ENCODE data around the gene RXRB. TPM values are rescaled to one million over a fixed set of nuclear protein-coding genes. Genes with fewer than 3 reads are reported as not detected.
A peak's percentile ranks its signal among the peaks of the same experiment; 100 is the strongest.

The RXRB gene
- total and polyA plus RNA-seq, 2 of the 13 experiments (the other 11 are each of a cell fraction or from before 2014, with no cell fraction given): 26.7 to 55.7 TPM

DNA sequence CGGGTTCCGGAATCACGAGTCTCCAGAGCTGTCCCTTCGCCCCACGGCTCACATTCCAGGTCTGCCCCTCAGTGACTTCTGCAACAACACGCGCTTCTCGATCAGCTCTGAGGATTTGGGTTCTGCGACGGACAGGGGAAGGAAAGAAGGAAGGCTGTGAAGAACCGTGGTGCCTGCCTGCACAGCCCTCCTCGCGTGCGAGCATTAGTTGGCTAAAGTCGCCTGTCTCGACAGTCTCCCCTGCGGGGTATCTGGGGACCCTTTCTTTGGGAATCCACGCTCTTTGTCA is 48.1 kb upstream of the RXRB start (continued):
- TF ChIP-seq PAX8 (CRISPR knock-in tag; IDR thresholded peaks at IDR 0.05; ENCODE audit: borderline replicate concordance) (0 out of 2 replicates have a peak, but pooled peaks have one; percentile 72), NFYB (CRISPR knock-in tag; IDR thresholded peaks at IDR 0.05) (no peak), ZNF619 (CRISPR knock-in tag; IDR thresholded peaks at IDR 0.05) (peak; percentile 26; the same call in 1 of the 2 replicates), ZNF34 (CRISPR knock-in tag; IDR thresholded peaks at IDR 0.05; ENCODE audit: borderline replicate concordance) (0 out of 2 replicates have a peak, but pooled peaks have one; percentile 84), ZNF326 (CRISPR knock-in tag; IDR thresholded peaks at IDR 0.05; ENCODE audit: borderline replicate concordance) (no peak), BORCS8-MEF2B (CRISPR knock-in tag; IDR thresholded peaks at IDR 0.05) (no peak), ARNTL (CRISPR knock-in tag; IDR thresholded peaks at IDR 0.05) (0 out of 2 replicates have a peak, but pooled peaks have one; percentile 34), ZNF205 (CRISPR knock-in tag; IDR thresholded peaks at IDR 0.05) (no peak), SNRNP70 (IDR thresholded peaks at IDR 0.05; ENCODE audit: low read depth, low read length) (no peak), ZFP82 (CRISPR knock-in tag; IDR thresholded peaks at IDR 0.05; ENCODE audit: borderline replicate concordance) (peak; percentile 58; the same call in 1 of the 2 replicates), ZNF878 (CRISPR knock-in tag; IDR thresholded peaks at IDR 0.05) (no peak), ZNF660 (CRISPR knock-in tag; IDR thresholded peaks at IDR 0.05; ENCODE audit: borderline replicate concordance, low read depth) (no peak), ZNF577 (CRISPR knock-in tag; IDR thresholded peaks at IDR 0.05; ENCODE audit: borderline replicate concordance, low read depth) (no peak), RFX1 (IDR thresholded peaks at IDR 0.05) (no peak), ZNF260 (CRISPR knock-in tag; IDR thresholded peaks at IDR 0.05; ENCODE audit: borderline replicate concordance, low read depth) (peak; percentile 69; the same call in 1 of the 2 replicates), ZNF121 (CRISPR knock-in tag; IDR thresholded peaks at IDR 0.05) (no peak), ZNF572 (CRISPR knock-in tag; IDR thresholded peaks at IDR 0.05) (no peak; the same call in 1 of the 2 replicates), SMAD1 (CRISPR knock-in tag; IDR thresholded peaks at IDR 0.05; ENCODE audit: borderline replicate concordance, low read depth) (no peak)
- TF ChIP-seq, protein P1, sequence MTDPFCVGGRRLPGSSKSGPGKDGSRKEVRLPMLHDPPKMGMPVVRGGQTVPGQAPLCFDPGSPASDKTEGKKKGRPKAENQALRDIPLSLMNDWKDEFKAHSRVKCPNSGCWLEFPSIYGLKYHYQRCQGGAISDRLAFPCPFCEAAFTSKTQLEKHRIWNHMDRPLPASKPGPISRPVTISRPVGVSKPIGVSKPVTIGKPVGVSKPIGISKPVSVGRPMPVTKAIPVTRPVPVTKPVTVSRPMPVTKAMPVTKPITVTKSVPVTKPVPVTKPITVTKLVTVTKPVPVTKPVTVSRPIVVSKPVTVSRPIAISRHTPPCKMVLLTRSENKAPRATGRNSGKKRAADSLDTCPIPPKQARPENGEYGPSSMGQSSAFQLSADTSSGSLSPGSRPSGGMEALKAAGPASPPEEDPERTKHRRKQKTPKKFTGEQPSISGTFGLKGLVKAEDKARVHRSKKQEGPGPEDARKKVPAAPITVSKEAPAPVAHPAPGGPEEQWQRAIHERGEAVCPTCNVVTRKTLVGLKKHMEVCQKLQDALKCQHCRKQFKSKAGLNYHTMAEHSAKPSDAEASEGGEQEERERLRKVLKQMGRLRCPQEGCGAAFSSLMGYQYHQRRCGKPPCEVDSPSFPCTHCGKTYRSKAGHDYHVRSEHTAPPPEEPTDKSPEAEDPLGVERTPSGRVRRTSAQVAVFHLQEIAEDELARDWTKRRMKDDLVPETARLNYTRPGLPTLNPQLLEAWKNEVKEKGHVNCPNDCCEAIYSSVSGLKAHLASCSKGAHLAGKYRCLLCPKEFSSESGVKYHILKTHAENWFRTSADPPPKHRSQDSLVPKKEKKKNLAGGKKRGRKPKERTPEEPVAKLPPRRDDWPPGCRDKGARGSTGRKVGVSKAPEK (CRISPR knock-in tag; IDR thresholded peaks at IDR 0.05; ENCODE audit: borderline replicate concordance): peak; percentile 74; the same call in 1 of the 2 replicates
- TF ChIP-seq, protein P2, sequence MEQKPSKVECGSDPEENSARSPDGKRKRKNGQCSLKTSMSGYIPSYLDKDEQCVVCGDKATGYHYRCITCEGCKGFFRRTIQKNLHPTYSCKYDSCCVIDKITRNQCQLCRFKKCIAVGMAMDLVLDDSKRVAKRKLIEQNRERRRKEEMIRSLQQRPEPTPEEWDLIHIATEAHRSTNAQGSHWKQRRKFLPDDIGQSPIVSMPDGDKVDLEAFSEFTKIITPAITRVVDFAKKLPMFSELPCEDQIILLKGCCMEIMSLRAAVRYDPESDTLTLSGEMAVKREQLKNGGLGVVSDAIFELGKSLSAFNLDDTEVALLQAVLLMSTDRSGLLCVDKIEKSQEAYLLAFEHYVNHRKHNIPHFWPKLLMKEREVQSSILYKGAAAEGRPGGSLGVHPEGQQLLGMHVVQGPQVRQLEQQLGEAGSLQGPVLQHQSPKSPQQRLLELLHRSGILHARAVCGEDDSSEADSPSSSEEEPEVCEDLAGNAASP (CRISPR knock-in tag; IDR thresholded peaks at IDR 0.05; ENCODE audit: borderline replicate concordance): no peak
- TF ChIP-seq, protein P3, sequence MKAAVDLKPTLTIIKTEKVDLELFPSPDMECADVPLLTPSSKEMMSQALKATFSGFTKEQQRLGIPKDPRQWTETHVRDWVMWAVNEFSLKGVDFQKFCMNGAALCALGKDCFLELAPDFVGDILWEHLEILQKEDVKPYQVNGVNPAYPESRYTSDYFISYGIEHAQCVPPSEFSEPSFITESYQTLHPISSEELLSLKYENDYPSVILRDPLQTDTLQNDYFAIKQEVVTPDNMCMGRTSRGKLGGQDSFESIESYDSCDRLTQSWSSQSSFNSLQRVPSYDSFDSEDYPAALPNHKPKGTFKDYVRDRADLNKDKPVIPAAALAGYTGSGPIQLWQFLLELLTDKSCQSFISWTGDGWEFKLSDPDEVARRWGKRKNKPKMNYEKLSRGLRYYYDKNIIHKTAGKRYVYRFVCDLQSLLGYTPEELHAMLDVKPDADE (CRISPR knock-in tag; IDR thresholded peaks at IDR 0.05): no peak
- TF ChIP-seq, protein P4, sequence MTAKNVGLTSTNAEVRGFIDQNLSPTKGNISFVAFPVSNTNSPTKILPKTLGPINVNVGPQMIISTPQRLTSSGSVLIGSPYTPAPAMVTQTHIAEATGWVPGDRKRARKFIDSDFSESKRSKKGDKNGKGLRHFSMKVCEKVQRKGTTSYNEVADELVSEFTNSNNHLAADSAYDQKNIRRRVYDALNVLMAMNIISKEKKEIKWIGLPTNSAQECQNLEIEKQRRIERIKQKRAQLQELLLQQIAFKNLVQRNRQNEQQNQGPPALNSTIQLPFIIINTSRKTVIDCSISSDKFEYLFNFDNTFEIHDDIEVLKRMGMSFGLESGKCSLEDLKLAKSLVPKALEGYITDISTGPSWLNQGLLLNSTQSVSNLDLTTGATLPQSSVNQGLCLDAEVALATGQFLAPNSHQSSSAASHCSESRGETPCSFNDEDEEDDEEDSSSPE (CRISPR knock-in tag; IDR thresholded peaks at IDR 0.05): no peak
- TF ChIP-seq, protein P5, sequence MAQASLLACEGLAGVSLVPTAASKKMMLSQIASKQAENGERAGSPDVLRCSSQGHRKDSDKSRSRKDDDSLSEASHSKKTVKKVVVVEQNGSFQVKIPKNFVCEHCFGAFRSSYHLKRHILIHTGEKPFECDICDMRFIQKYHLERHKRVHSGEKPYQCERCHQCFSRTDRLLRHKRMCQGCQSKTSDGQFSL (CRISPR knock-in tag; IDR thresholded peaks at IDR 0.05): no peak
- TF ChIP-seq, protein P6, sequence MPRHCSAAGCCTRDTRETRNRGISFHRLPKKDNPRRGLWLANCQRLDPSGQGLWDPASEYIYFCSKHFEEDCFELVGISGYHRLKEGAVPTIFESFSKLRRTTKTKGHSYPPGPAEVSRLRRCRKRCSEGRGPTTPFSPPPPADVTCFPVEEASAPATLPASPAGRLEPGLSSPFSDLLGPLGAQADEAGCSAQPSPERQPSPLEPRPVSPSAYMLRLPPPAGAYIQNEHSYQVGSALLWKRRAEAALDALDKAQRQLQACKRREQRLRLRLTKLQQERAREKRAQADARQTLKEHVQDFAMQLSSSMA (CRISPR knock-in tag; IDR thresholded peaks at IDR 0.05): no peak; the same call in 1 of the 2 replicates
